GM18502 (cell line): ENCODE measurements around the gene ABCA4.

ENCODE experiments used
- ATAC-seq: cut with Tn5 transposase; IDR thresholded peaks from one replicate; pipeline ENCODE4 v1.9.1; 2021; ENCODE audit warnings: mild to moderate bottlenecking; ENCODE audit not compliant: unreplicated experiment, poor library complexity

The ABCA4 gene

GRCh38 chr1:93988634-93989350, 132.2 kb downstream of the ABCA4 start:
- no peak for ATAC-seq

- no peak for ATAC-seq
These were observed 139.7 kb downstream of the ABCA4 start for GRCh38 chr1:93981274-93981667.

- no peak for ATAC-seq
These were observed 140.4 kb downstream of the ABCA4 start for GRCh38 chr1:93980320-93981273.

- ATAC-seq = no peak
These were observed 141.1 kb downstream of the ABCA4 start for GRCh38 chr1:93979718-93980319.

GRCh38 chr1:93979040-93979717, 141.8 kb downstream of the ABCA4 start:
- no peak for ATAC-seq

GRCh38 chr1:93977598-93977945, 143.4 kb downstream of the ABCA4 start:
- no peak for ATAC-seq

- no peak for ATAC-seq
These were observed 144.0 kb downstream of the ABCA4 start for GRCh38 chr1:93976711-93977597.

- ATAC-seq = no peak
These were observed 144.7 kb downstream of the ABCA4 start for GRCh38 chr1:93976291-93976690.

- no peak for ATAC-seq
These were observed 148.6 kb downstream of the ABCA4 start for GRCh38 chr1:93972341-93972740.

- ATAC-seq = no peak
These were observed 151.1 kb downstream of the ABCA4 start for GRCh38 chr1:93969887-93970286.

GRCh38 chr1:93969371-93969770, 151.6 kb downstream of the ABCA4 start:
- ATAC-seq = no peak

- no peak for ATAC-seq
These were observed 153.6 kb downstream of the ABCA4 start for GRCh38 chr1:93967306-93967705.

GRCh38 chr1:93965888-93966287, 155.1 kb downstream of the ABCA4 start:
- ATAC-seq = no peak

- no peak for ATAC-seq
These were observed 155.7 kb downstream of the ABCA4 start for GRCh38 chr1:93965256-93965655.

- ATAC-seq = peak; percentile 67
These were observed 156.2 kb downstream of the ABCA4 start for GRCh38 chr1:93964777-93965200.

- no peak for ATAC-seq
These were observed 156.7 kb downstream of the ABCA4 start for GRCh38 chr1:93964096-93964776.

- no peak for ATAC-seq
These were observed 157.4 kb downstream of the ABCA4 start for GRCh38 chr1:93963585-93963984.

- no peak for ATAC-seq
These were observed 159.0 kb downstream of the ABCA4 start for GRCh38 chr1:93961906-93962305.

GRCh38 chr1:93961443-93961842, 159.5 kb downstream of the ABCA4 start:
- no peak for ATAC-seq
